SK-N-SH treated with all-trans-retinoic acid at 6 μM for 48 hours (cell line): Measurements from ENCODE around the gene TCF23.

Source experiments
- BACH2 ChIP-seq: fragments of 250-450 bp; sonication (Bioruptor Pico); IDR thresholded peaks from 2 replicates; pipeline ENCODE4 v1.9.0; 2021; ENCODE audit warnings: mild to moderate bottlenecking, borderline replicate concordance
- ESRRG ChIP-seq: fragments of 250-450 bp; sonication (Bioruptor Pico); IDR thresholded peaks from 2 replicates; pipeline ENCODE4 v1.6.1; 2021; ENCODE audit warnings: mild to moderate bottlenecking
- PATZ1 ChIP-seq: fragments of 250-450 bp; sonication (Bioruptor Pico); IDR thresholded peaks from 2 replicates; pipeline ENCODE4 v1.8.0; 2020; ENCODE audit warnings: mild to moderate bottlenecking, moderate library complexity, borderline replicate concordance
- POU6F1 ChIP-seq: fragments of 250-450 bp; sonication (Bioruptor Pico); IDR thresholded peaks from 2 replicates; pipeline ENCODE4 v1.8.0; 2021; ENCODE audit warnings: low read depth, mild to moderate bottlenecking, moderate library complexity, borderline replicate concordance

GRCh38 chr2:27099334-27099955 is 49.4 kb upstream of the TCF23 start:
- TF ChIP-seq PATZ1 (CRISPR knock-in tag) (no peak), ESRRG (CRISPR knock-in tag) (no peak), POU6F1 (CRISPR knock-in tag) (no peak), BACH2 (CRISPR knock-in tag) (no peak)
